OCI-LY7 (cell line): ENCODE results near the gene CUL4A. TPM values are rescaled to one million over a fixed set of nuclear protein-coding genes. Genes with fewer than 3 reads are reported as not detected.

ENCODE experiments used
- BruUV-seq: library from RNA; stranded (reverse); fragments of 400-500 nt; replicated peaks from 2 replicates; lab custom pipeline; 2021; lab: Mats Ljungman, UMichigan
- CTCF ChIA-PET: fragments of 300-600 bp; sonication (Branson Sonifier 250); formaldehyde crosslinking; loops from one replicate; lab custom pipeline; 2022; ENCODE audit warnings: antibody characterized with exemption; ENCODE audit not compliant: unreplicated experiment; lab: Charles Lee
- POLR2A ChIA-PET: fragments of 300-600 bp; sonication (Branson Sonifier 250); formaldehyde crosslinking; loops from one replicate; lab custom pipeline; 2022; ENCODE audit warnings: antibody characterized with exemption; lab: Charles Lee
- DNase-seq: peaks from one replicate; pipeline ENCODE4 v3.0.0-alpha.2; 2015; ENCODE audit warnings: low spot score
- H2AFZ ChIP-seq: fragments of 200-600 bp; sonication (generic), shearing (Covaris generic); 2 replicates; pipeline ENCODE4 v1.6.1; 2014; ENCODE audit warnings: mild to moderate bottlenecking, antibody characterized with exemption, low read length, moderate library complexity
- H3K27ac ChIP-seq: fragments of 200-600 bp; sonication (generic); 2 replicates; pipeline ENCODE4 v1.5.1; 2014; ENCODE audit warnings: mixed run types, low read depth, mild to moderate bottlenecking, moderate library complexity, low read length, inconsistent platforms; ENCODE audit not compliant: poor library complexity, severe bottlenecking
- H3K36me3 ChIP-seq: fragments of 200-600 bp; sonication (generic); 2 replicates; pipeline ENCODE4 v1.6.1; 2014; ENCODE audit warnings: mild to moderate bottlenecking, antibody characterized with exemption, low read length, moderate library complexity, mixed read lengths; ENCODE audit not compliant: insufficient read depth
- H3K4me1 ChIP-seq: fragments of 200-600 bp; sonication (generic); 2 replicates; pipeline ENCODE4 v1.5.1; 2014; ENCODE audit warnings: mild to moderate bottlenecking, low read length; ENCODE audit not compliant: insufficient read depth, poor library complexity, severe bottlenecking
- H3K4me2 ChIP-seq: fragments of 200-600 bp; sonication (generic); 2 replicates; pipeline ENCODE4 v1.6.1; 2014; ENCODE audit warnings: mild to moderate bottlenecking, low read length
- H3K4me3 ChIP-seq: fragments of 200-600 bp; sonication (generic); 2 replicates; pipeline ENCODE4 v1.5.1; 2014; ENCODE audit warnings: mild to moderate bottlenecking, low read depth, low read length; ENCODE audit not compliant: poor library complexity, severe bottlenecking
- H3K79me2 ChIP-seq: fragments of 200-600 bp; sonication (generic); 2 replicates; pipeline ENCODE4 v1.6.1; 2016; ENCODE audit warnings: low read depth, mild to moderate bottlenecking, low read length, moderate library complexity, mixed read lengths; ENCODE audit not compliant: insufficient read depth
- H3K9me2 ChIP-seq: fragments of 200-600 bp; sonication (generic); 2 replicates; pipeline ENCODE4 v1.6.1; 2016; ENCODE audit warnings: mild to moderate bottlenecking, low read length, mixed read lengths; ENCODE audit not compliant: insufficient read depth
- H3K9me3 ChIP-seq: fragments of 200-600 bp; sonication (generic); 2 replicates; pipeline ENCODE4 v1.6.1; 2014; ENCODE audit warnings: mild to moderate bottlenecking, mixed run types, low read length, mixed read lengths
- H4K20me1 ChIP-seq: fragments of 200-600 bp; sonication (generic); 2 replicates; pipeline ENCODE4 v1.6.1; 2014; ENCODE audit warnings: mild to moderate bottlenecking, antibody characterized with exemption, low read length, moderate library complexity, mixed read lengths; ENCODE audit not compliant: insufficient read depth
- CTCF ChIP-seq: fragments of 200-600 bp; sonication (generic); conservative IDR thresholded peaks from 2 replicates; pipeline ENCODE4 v1.5.1; 2014; ENCODE audit warnings: mild to moderate bottlenecking, antibody characterized with exemption, low read length, moderate library complexity, mixed read lengths
- EZH2phosphoT487 ChIP-seq: fragments of 200-600 bp; sonication (generic); IDR thresholded peaks from 2 replicates; pipeline ENCODE4 v1.6.1; 2018; ENCODE audit warnings: low read depth, borderline replicate concordance, mild to moderate bottlenecking, mixed run types, antibody characterized with exemption, low read length, moderate library complexity, mixed read lengths
- intact Hi-C: fragments of 100-400 bp; cut with micrococcal nuclease; formaldehyde crosslinking; loops from one replicate; pipeline ENCODE4 v1.10.0; 2022; ENCODE audit not compliant: unreplicated experiment
- total RNA-seq, 2 experiments: library from RNA; depleted of rRNA in 1 of 2; stranded (reverse); fragments of >200 nt in 1 of 2; shearing (Covaris generic) in 1 of 2; gene quantifications; 2 replicates each; pipeline ENCODE4 v1.2.3, GENCODE V29; 2014 to 2022

The CUL4A gene
- total RNA-seq, 2 experiments from 2014 or later: 46.6 to 49.8 TPM

DNA sequence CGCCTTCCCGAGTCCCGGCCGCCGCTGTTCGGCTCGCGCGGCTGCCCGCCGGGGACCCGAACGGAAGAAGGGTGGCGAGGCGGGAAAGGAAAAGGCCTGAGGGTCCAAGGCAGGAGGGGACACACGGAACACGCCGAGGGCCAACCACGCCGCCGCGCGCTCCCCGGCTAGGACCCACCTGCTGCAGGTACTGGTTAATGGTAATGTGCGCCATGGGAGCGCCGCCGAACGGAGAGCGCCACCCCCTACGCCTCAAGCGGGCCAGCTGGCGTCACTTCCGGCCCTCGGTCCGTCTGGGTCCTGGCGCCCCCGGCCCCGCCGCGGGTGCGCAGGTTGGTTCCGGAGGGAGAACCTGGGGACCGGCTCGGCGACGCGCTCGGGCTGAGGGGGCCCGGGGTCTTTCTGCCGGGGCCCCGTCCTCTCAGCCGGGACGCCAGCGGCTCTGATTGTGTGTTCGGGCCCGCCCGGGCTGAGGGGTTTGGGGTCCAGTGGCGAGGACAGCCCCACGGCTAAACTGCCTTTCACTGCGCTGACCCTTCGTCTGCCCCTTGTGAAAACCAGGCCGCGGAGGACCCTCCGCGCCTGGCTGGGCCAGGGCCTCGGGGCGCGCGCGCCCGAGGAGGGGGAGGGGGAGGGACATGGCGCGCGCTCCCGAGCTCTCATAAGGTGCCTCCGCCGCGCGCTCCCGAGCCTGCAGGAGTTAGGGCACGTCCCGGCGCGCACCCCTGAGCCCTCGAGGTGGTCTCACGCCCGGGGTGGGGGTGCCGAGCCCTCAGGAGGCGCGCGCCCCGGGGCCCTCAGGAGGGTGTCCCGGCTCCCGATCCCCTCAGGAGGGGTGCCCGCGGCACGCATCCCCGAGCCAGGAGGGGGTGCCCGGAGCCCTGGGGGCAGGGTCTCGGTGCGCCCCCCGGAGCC is 735 bp upstream of the CUL4A start, which contains the start of gene PCID2:
Gene PCID2, minus strand, starts transcription at position 249 of the 915 bp plus-strand sequence. Its CDS starts 35 bp downstream, at position 214.
- H3K9me2 ChIP-seq: no peaks in the 10 kb centered on the region
- H3K4me1 ChIP-seq: peaks cover 22% of the 10 kb centered on the region
- H3K4me3 ChIP-seq: peak within 1 kb of the TSS; percentile 94
- TF ChIP-seq EZH2phosphoT487 (no peak), CTCF (no peak)
- peak within 1 kb of the TSS; percentile 84 for H3K27ac ChIP-seq
- peak; percentile 88 for DNase-seq
- H3K4me2 ChIP-seq: peak within 1 kb of the TSS; percentile 86
- H2AFZ ChIP-seq: peak within 1 kb of the TSS; percentile 65
- intact Hi-C loops: loop anchor here (1.0 to 10.0 kb wide), 2 partner anchors 241 to 376 kb away; partner anchors contain the start of gene TFDP1
- POLR2A ChIA-PET: no interaction called here
- no peaks in the 10 kb centered on the region; the same call in 1 of the 2 replicates for H4K20me1 ChIP-seq
- H3K9me3 ChIP-seq: no peaks in the 10 kb centered on the region
- CTCF ChIA-PET: no interaction called here
- BruUV-seq: no TSS peak
- peaks cover 36% of the 10 kb centered on the region for H3K36me3 ChIP-seq
- peaks cover 83% of the 10 kb centered on the region for H3K79me2 ChIP-seq

DNA sequence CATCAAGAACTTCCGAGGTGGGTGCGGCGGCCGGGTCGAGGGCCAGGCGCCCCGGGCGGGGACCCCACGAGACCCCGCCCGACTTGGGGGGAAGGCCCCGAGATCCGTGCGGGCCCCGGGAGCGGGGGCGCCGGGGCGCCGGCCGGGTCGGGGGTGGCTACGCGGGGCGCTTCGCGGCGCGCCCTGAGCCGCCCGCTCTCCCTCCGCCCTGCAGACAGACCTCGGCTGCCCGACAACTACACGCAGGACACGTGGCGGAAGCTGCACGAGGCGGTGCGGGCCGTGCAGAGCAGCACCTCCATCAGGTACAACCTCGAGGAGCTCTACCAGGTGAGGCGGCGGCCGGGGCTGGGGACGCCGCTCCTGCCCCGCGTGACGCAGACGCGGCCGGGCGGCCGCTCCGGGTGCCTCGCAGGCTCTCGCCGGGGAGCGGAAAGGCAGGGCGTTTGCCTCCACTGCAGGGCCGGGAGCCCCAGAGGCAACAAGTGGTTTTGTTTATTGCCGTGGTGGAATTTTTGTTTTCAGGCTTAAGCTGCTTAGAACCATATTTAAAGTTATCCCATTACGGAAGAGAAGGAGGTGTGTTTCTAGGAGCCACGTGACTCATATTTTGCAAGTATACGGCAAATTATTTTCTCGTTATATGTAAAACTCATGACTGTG is 477 bp downstream of the CUL4A start:
- peak overlapping the region; percentile 37; the same call in 1 of the 2 replicates for H2AFZ ChIP-seq
- BruUV-seq: no TSS peak
- peaks cover 4% of the 10 kb centered on the region; the same call in 1 of the 2 replicates for H4K20me1 ChIP-seq
- H3K4me1 ChIP-seq: peaks cover 22% of the 10 kb centered on the region
- intact Hi-C loops: loop anchor here (1.0 to 10.0 kb wide), 3 partner anchors 87 to 375 kb away; partner anchors contain the start of genes LAMP1 and TFDP1
- H3K9me3 ChIP-seq: no peaks in the 10 kb centered on the region
- H3K79me2 ChIP-seq: peaks cover 84% of the 10 kb centered on the region
- peak; percentile 65 for DNase-seq
- peaks cover 36% of the 10 kb centered on the region for H3K36me3 ChIP-seq
- H3K27ac ChIP-seq: peak overlapping the region; percentile 70
- H3K4me2 ChIP-seq: peak overlapping the region; percentile 86
- TF ChIP-seq CTCF: no peak
- TF ChIP-seq EZH2phosphoT487: no peak
- ChIA-PET CTCF (no interaction called here), POLR2A (interaction anchor here (0.5 to 0.6 kb wide), 3 partner anchors 239 to 1111 kb away, joined by 3 read pairs; no protein-coding TSS in a partner anchor)
- peak overlapping the region; percentile 94 for H3K4me3 ChIP-seq
- H3K9me2 ChIP-seq: no peaks in the 10 kb centered on the region
